Stimulated activated CD4-positive, alpha-beta T cell treated with anti-CD3 and anti-CD28 coated beads, Interleukin-4, amount 100 ng/mL, for 1 hour (primary cell): Measurements from ENCODE around the gene FGF8.

Experiments used
- DNase-seq: peaks from one replicate; pipeline ENCODE4 v3.0.0-alpha.2; 2020

Gene FGF8

GRCh38 chr10:101767966-101768790, 7.7 kb downstream of the FGF8 start:
- no peak for DNase-seq

DNA sequence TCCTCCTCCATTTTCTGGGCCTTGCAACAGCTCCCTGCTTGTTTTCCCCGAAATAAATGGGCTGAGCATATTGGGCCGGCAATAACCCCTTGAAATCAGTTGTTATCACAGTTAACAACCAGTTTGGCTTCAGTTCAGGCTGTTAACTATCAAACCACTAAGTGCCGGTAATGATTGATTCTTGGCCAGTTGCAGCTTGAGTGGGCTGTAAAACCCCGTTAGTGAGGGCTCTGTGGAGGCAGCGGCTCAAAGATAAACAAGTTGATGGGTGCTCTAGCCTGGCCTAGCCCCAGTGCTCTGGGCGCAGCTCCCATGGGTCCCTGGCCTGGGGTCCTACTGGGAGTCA, 8.3 kb downstream of the FGF8 start:
- DNase-seq = no peak

DNA sequence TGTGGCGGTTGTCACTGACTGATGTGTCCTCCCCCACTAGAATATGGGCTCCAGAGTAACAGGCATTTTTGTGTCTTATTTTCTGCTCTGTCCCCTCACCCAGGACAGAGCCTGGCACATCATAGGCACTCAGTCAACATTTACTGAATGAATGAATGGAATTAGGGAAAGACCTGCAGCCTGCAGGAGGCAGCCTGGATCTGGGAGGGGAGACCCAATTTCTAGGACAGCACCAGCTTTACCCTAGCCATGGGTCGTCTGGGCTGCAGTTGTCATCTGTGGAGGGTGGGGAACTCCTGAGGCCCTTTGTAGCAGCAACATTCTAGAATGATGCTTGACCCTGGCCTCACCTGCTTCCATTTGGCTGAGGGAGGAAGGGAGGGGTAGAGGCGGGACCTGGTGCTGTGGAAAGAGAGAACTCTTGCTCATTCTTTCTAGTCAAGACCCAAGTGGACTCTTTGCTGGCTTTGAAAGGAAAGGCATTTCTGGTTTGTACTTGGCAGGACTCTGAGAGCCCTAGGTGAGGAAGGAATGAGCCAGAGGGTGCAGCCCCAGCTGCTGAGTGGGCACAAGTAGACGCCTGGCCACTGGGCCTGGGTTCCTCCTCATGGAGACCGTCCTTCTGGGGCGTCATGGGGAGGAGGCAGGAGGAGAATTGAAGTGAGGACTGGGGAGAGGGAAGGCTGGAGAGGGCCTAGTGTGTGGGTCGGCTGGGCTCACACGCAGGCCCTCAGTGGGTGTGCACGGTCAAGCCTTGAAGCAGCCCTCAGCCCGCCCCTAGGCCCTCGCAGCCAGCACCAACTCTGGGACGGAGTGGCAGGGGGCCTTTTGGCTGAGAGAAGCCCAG, 8.9 kb downstream of the FGF8 start:
- no peak for DNase-seq

- no peak for DNase-seq
These were observed 9.6 kb downstream of the FGF8 start for GRCh38 chr10:101766306-101766705.

DNA sequence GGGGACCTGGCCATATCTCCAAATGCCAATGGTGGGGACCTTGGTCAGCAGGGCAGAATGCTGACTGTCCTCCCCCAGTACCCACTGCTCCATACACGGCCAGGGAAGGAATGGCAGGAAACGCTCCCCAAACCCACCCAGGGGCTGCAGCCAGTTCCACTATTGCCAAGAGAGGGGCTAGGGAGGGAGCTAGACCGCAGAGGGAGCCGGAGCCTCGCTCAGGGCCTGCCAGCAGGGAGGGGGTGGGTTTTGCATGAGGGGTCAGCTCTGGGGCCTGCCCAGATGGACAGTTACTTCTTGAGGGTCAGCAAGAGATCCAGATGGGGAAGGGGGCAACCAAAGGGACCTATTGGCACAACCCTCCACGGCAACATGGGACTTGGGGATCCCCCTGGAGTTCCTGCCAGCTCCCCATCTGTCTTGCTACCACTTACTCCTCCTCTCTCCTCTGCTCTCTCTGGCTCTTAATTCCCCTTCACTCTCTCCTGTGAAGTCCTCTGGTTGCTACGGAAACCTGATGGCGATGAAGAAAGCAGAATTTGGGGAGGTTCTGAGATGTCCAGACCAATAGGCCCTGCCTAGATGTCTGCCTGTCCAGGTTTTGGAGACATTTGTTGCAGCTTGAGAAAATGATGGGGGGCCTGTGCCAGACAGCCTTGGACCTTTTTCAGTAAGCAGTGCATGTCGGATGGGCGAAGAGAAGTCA, 12.6 kb downstream of the FGF8 start:
- no peak for DNase-seq

DNA sequence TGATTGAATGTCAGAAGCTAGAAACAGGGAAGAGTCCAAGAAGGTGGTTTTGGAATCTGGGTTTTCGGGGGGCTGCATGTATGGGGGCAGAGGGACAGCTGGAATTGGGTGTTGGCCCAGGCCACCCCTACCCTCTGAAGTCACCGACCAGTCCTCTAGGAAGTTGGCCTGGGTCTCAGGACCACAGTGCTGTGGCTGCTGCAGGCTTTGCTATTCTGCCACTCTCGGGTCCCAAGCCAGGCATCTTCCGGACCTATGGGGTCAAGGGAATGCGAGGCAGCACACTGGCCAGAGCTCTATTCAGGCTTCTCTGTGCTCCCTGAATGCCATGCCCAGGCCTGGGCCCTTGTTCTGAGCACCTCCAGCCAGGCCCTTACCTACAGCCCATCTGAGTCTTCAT, 13.2 kb downstream of the FGF8 start:
- DNase-seq = no peak

GRCh38 chr10:101761226-101761625, 14.7 kb downstream of the FGF8 start:
- DNase-seq = no peak

GRCh38 chr10:101760510-101760909, 15.4 kb downstream of the FGF8 start:
- DNase-seq = no peak

GRCh38 chr10:101759309-101760247, 16.3 kb downstream of the FGF8 start:
- DNase-seq = no peak

- no peak for DNase-seq
These were observed 17.1 kb downstream of the FGF8 start for GRCh38 chr10:101758858-101759257.

- DNase-seq = no peak
These were observed 23.7 kb downstream of the FGF8 start for GRCh38 chr10:101752241-101752640.

DNA sequence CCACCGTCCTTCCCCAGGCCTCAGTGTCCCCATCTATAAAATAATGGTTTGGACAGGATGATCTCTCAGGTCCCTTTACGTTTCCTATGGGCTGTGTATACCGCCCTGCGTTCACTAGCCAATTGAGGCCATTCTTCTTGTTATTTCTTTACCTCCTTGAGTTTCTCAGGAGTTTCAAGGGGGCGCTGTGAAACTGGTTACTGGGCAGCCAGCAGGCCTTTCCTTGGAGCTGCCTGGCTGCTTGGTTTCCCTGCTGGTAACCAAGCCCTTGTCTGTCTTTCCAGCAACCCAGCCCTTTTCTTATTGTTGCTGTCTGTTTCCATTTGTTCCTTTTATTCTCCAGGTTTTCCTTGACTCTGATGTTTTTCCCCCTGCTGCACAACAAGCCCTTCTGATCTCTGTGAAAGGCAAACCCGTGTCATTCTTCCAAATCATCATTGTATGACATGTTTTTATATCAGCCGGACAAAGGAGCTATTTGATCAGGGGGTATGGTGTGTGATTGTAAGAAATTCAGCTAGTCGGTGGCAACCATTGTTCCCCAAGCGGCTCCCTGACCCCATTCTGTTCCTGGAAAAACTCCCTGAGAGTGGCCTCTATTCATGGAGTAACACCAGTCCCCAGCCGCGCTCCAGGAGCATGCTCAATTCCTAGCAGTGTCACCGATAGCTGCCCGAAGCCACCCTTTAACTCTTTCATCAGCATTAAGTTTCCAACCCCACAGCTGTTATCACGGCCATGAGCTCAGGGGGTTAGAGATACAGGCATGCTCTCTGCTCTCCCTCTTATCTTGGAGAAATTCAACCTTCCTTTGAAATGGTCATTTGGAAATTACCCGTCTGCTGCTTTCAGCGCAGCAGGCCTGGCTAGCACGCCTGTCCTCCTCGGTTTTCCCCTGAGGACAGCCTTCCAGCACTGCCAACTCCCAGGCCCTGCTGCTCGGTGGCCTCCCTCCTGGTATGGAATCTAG, 26.6 kb downstream of the FGF8 start:
- DNase-seq = no peak

DNA sequence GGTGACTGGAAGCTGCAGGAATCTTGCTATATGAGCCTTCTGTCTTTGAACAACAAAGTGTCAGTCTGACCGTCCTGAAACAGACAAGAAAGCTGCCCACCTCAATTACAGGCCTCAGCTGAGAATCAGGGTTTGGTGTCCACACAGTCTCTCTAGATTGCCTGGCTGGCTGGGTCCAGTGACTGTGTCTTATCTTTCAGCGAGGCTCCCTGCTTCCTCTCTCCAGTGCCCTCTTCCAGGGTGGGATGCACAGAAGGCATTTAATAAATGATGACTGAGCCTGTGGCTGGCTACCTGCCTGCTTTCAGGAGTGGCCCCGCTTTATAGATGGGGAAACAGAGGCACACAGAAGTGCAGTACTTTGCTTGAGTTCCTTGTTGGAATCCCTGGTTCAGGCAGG, 27.4 kb downstream of the FGF8 start:
- no peak for DNase-seq

DNA sequence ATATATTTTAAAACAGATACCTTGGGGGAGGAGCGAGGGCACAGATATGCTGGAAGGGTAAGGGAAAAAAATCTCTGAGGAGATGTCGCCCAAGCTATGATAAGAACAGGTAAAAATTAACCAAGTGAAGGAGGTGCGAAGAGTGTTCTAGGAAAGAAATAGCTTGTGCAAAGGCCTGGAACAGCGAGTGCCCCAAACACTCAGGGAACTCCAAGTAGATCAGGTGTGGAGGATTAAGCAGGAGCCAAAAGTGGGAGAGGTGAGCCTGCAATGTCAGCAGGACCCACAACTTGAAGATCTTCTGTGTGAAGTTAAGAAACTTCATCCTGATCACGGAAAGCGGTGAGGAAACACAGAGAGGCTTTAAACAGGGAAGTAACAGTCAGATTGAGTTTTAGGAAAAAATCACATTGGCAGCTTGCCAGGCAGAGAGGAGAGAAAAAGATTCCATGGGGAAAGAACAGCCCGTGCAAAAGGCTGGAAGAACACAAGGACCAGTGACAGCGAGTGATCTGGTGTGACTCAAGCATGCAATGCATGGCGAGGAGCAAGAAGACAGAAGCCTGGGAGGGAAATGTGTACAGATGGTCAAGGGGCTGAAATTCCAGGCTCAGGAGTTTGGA, 30.7 kb downstream of the FGF8 start:
- no peak for DNase-seq

DNA sequence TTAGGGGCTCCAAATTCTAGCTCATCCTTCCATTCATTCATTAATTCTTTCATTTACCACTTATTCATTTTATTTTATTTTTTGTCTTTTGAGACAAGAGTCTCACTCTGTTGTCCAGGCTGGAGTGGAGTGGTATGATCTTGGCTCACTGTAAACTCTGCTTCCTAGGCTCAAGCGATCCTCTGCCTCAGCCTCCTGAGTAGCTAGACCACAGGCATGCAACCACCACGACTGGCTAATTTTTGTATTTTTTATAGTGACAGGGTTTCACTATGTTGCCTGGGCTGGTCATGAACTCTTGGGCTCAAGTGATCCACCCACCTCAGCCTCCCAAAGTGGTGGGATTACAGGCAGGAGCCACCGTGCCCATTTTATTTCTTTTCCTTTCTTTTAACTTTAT, 31.6 kb downstream of the FGF8 start:
- no peak for DNase-seq

- DNase-seq = no peak
These were observed 34.0 kb downstream of the FGF8 start for GRCh38 chr10:101741938-101742337.

- no peak for DNase-seq
These were observed 39.2 kb downstream of the FGF8 start for GRCh38 chr10:101736666-101737065.

DNA sequence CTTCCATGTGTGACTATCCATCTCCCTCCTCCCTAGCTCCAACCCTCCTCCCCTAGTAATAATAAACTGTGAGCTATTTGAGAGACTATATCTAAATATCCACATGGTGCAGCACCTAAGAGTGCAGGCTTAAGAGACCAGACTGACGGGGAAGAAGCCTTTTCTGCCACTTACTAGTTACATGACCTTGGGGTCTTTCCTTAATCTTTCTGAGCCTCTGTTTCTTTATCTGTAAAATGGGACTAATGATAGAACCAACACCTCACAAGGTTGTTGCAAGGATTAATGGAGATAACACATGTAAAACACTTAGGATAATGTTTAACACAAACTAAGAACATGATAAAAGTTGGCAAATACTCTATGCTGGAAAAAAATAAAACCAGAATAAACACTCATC, 43.8 kb downstream of the FGF8 start:
- DNase-seq = no peak

GRCh38 chr10:101726115-101726387, 49.9 kb downstream of the FGF8 start:
- no peak for DNase-seq

DNA sequence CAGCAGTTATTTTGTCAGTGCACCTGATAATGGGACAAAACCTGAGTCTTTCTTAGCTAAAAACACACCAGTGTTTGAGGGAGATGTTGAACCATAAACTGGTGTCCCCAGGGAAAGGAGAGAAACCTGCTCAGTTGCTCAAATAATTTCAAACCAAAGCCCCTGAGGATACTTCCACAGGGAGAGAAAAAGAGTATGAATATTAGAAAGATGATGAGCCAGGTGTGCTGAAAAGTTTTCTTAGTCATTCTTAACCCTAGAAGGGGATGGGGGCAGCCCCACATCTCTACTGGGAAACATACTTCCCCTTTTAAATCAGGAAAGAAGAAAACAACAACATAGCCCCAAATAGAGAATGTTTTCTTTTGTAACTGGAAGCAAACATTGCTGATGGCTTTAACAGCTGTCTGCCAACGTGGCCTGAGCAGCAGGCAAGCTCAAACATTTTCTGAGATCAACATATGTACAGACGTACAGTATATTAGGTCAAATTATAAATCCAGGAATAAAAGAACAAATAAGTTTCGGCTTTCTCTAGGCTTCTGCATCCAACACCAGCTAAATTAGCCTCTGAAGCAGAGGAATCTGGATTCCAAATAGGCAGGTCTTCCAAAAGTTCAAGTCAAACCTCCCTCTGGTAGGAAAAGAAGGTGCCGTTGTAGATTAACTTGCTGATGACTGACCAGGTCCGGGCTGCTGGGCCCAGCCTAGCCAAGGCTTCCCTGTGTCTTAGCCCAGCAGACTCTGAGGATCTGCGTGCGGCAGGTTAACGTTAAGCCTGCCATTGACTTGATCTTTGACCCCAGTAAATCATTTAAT, 50.4 kb downstream of the FGF8 start:
- no peak for DNase-seq
